IPS-NIHi11 (cell line): ENCODE data around the gene PIK3CB.

Experiments
- DNase-seq: peaks from one replicate; pipeline ENCODE4 v3.0.0; 2012; ENCODE audit warnings: mixed read lengths, low spot score

Gene PIK3CB

GRCh38 chr3:138834596-138835396 is at the start of gene PIK3CB:
Gene PIK3CB (minus strand): TSS chr3:138834928. CDS start chr3:138759343, 75,585 bp downstream.
- peak; percentile 95 for DNase-seq

- no peak for DNase-seq
Observed at GRCh38 chr3:138881233-138881632, 46.5 kb upstream of the PIK3CB start.

- DNase-seq: no peak
Observed at GRCh38 chr3:138879541-138880380, 45.0 kb upstream of the PIK3CB start.

GRCh38 chr3:138877226-138877625 is 42.5 kb upstream of the PIK3CB start:
- DNase-seq: no peak

GRCh38 chr3:138875754-138876664 is 41.3 kb upstream of the PIK3CB start:
- DNase-seq: no peak

GRCh38 chr3:138875096-138875753 is 40.5 kb upstream of the PIK3CB start:
- no peak for DNase-seq

GRCh38 chr3:138873471-138874278 is 38.9 kb upstream of the PIK3CB start:
- DNase-seq: no peak

GRCh38 chr3:138872632-138873031 is 37.9 kb upstream of the PIK3CB start:
- DNase-seq: no peak

- no peak for DNase-seq
Observed at GRCh38 chr3:138867996-138868395, 33.3 kb upstream of the PIK3CB start.

GRCh38 chr3:138863776-138864113 is 29.0 kb upstream of the PIK3CB start:
- DNase-seq: no peak

GRCh38 chr3:138862924-138863775 is 28.4 kb upstream of the PIK3CB start:
- peak; percentile 61 for DNase-seq

GRCh38 chr3:138862531-138862923 is 27.8 kb upstream of the PIK3CB start:
- DNase-seq: peak; percentile 47

GRCh38 chr3:138861798-138862197 is 27.1 kb upstream of the PIK3CB start:
- DNase-seq: peak; percentile 46

- no peak for DNase-seq
Observed at GRCh38 chr3:138856799-138857198, 22.1 kb upstream of the PIK3CB start.

GRCh38 chr3:138854940-138855339 is 20.2 kb upstream of the PIK3CB start:
- no peak for DNase-seq

GRCh38 chr3:138854204-138854603 is 19.5 kb upstream of the PIK3CB start:
- no peak for DNase-seq

- DNase-seq: no peak
Observed at GRCh38 chr3:138850151-138850550, 15.4 kb upstream of the PIK3CB start.

- no peak for DNase-seq
Observed at GRCh38 chr3:138849222-138849940, 14.7 kb upstream of the PIK3CB start.

GRCh38 chr3:138848696-138849095 is 14.0 kb upstream of the PIK3CB start:
- DNase-seq: no peak
